IMR-90 (cell line): ENCODE measurements around the gene SPATA31D1. TPM values are rescaled to one million over a fixed set of nuclear protein-coding genes. Genes with fewer than 3 reads are reported as not detected.

Source experiments
- ATAC-seq: fragments of 200-7000 bp; cut with Tn5 transposase; 2 replicates; pipeline ENCODE4 v1.9.1; 2020; ENCODE audit warnings: low read depth, mild to moderate bottlenecking, moderate library complexity
- BruUV-seq: library from RNA; stranded (reverse); fragments of 400-500 nt; replicated peaks from 2 replicates; lab custom pipeline; 2021; lab: Mats Ljungman, UMichigan
- CTCF ChIA-PET: fragments of 300-600 bp; formaldehyde crosslinking; extraction: SDS; loops from one replicate; lab custom pipeline; 2021; ENCODE audit warnings: antibody characterized with exemption; lab: Yijun Ruan, JAX
- POLR2A ChIA-PET: fragments of 300-600 bp; sonication (Branson Sonifier 250); formaldehyde crosslinking; loops from one replicate; lab custom pipeline; 2022; ENCODE audit warnings: antibody characterized with exemption; ENCODE audit not compliant: unreplicated experiment; lab: Charles Lee
- DNase-seq: peaks from one replicate; pipeline ENCODE4 v3.0.0; 2013
- H2AFZ ChIP-seq: replicated peaks from 2 replicates; pipeline ENCODE3; 2013; ENCODE audit warnings: low read length, mild to moderate bottlenecking; ENCODE audit not compliant: poor library complexity
- H2AK5ac ChIP-seq: 2 replicates; pipeline ENCODE4 v1.6.1; 2013; ENCODE audit warnings: low read depth, low read length, inconsistent platforms
- H2AK9ac ChIP-seq: replicated peaks from 2 replicates; pipeline ENCODE3; 2013; ENCODE audit warnings: mild to moderate bottlenecking, low read depth, low read length, moderate library complexity; ENCODE audit not compliant: poor library complexity
- H2BK120ac ChIP-seq: 2 replicates; pipeline ENCODE4 v1.6.1; 2013; ENCODE audit warnings: low read depth, low read length, inconsistent platforms
- H2BK15ac ChIP-seq: 3 replicates; pipeline ENCODE4 v1.6.1; 2013; ENCODE audit warnings: low read depth, low read length, inconsistent platforms
- H2BK20ac ChIP-seq: 2 replicates; pipeline ENCODE4 v1.6.1; 2013; ENCODE audit warnings: low read depth, mild to moderate bottlenecking, inconsistent platforms, low read length, moderate library complexity
- H2BK5ac ChIP-seq: 2 replicates; pipeline ENCODE4 v1.6.1; 2013; ENCODE audit warnings: mild to moderate bottlenecking, low read depth, low read length, inconsistent platforms; ENCODE audit not compliant: poor library complexity, severe bottlenecking
- H3K14ac ChIP-seq: replicated peaks from 2 replicates; pipeline ENCODE4 v1.6.1; 2013; ENCODE audit warnings: low read depth, low read length, inconsistent platforms
- H3K18ac ChIP-seq: 2 replicates; pipeline ENCODE4 v1.6.1; 2013; ENCODE audit warnings: low read depth, low read length, control low read depth
- H3K23ac ChIP-seq: 2 replicates; pipeline ENCODE4 v1.6.1; 2013; ENCODE audit warnings: low read depth, low read length, inconsistent platforms
- H3K27ac ChIP-seq: 2 replicates; pipeline ENCODE4 v1.5.1; 2013; ENCODE audit warnings: mild to moderate bottlenecking, control low read depth, low read length; ENCODE audit not compliant: insufficient read depth
- H3K27me3 ChIP-seq: 2 replicates; pipeline ENCODE4 v1.6.1; 2013; ENCODE audit warnings: low read length; ENCODE audit not compliant: control insufficient read depth, insufficient read depth
- H3K36me3 ChIP-seq: 2 replicates; pipeline ENCODE4 v1.6.1; 2013; ENCODE audit warnings: low read length, mixed read lengths; ENCODE audit not compliant: control insufficient read depth, insufficient read depth
- H3K4ac ChIP-seq: 2 replicates; pipeline ENCODE4 v1.6.1; 2013; ENCODE audit warnings: low read depth, low read length, inconsistent platforms
- H3K4me1 ChIP-seq: 2 replicates; pipeline ENCODE4 v1.6.1; 2013; ENCODE audit warnings: low read length, mixed read lengths; ENCODE audit not compliant: control insufficient read depth, insufficient read depth
- H3K4me2 ChIP-seq: 2 replicates; pipeline ENCODE4 v1.6.1; 2013; ENCODE audit warnings: low read depth, mild to moderate bottlenecking, control low read depth, low read length, moderate library complexity
- H3K4me3 ChIP-seq: 2 replicates; pipeline ENCODE4 v1.5.1; 2013; ENCODE audit warnings: low read depth, mild to moderate bottlenecking, control low read depth, low read length, moderate library complexity; ENCODE audit not compliant: insufficient read depth
- H3K56ac ChIP-seq: 2 replicates; pipeline ENCODE4 v1.6.1; 2013; ENCODE audit warnings: low read length, inconsistent platforms; ENCODE audit not compliant: insufficient read depth; ENCODE audit errors: extremely low read depth
- H3K79me1 ChIP-seq, 2 experiments: 2 replicates each; pipeline ENCODE4 v1.6.1; 2013; ENCODE audit warnings: low read length in 2 of 2, inconsistent platforms in 1 of 2, low read depth in 1 of 2
- H3K9ac ChIP-seq: 2 replicates; pipeline ENCODE4 v1.6.1; 2013; ENCODE audit warnings: low read depth, low read length, control low read depth
- H3K9me1 ChIP-seq: 2 replicates; pipeline ENCODE4 v1.6.1; 2013; ENCODE audit warnings: low read length, inconsistent platforms; ENCODE audit not compliant: insufficient read depth
- H3K9me3 ChIP-seq: 2 replicates; pipeline ENCODE4 v1.6.1; 2013; ENCODE audit warnings: low read length; ENCODE audit not compliant: control insufficient read depth, insufficient read depth
- H4K20me1 ChIP-seq: 2 replicates; pipeline ENCODE4 v1.6.1; 2013; ENCODE audit warnings: low read length, inconsistent platforms; ENCODE audit not compliant: insufficient read depth
- H4K5ac ChIP-seq: 2 replicates; pipeline ENCODE4 v1.6.1; 2013; ENCODE audit warnings: mild to moderate bottlenecking, low read depth, low read length, control low read depth
- H4K8ac ChIP-seq, 2 experiments: 2 replicates each; pipeline ENCODE4 v1.6.1; 2013; ENCODE audit warnings: low read depth in 2 of 2, low read length in 2 of 2, control low read depth in 1 of 2, inconsistent platforms in 1 of 2
- H4K91ac ChIP-seq: 2 replicates; pipeline ENCODE4 v1.6.1; 2013; ENCODE audit warnings: low read depth, low read length, inconsistent platforms; ENCODE audit not compliant: insufficient read depth
- BHLHE40 ChIP-seq: fragments of 150-350 bp; IDR thresholded peaks from 2 replicates; pipeline ENCODE4 v1.6.1; 2016; ENCODE audit warnings: mild to moderate bottlenecking, low read depth, low read length
- CEBPB ChIP-seq: IDR thresholded peaks from 2 replicates; pipeline ENCODE4 v1.6.1; 2012; ENCODE audit warnings: low read depth, low read length, improper control_type of control experiment
- CHD1 ChIP-seq: IDR thresholded peaks from 2 replicates; pipeline ENCODE4 v1.6.1; 2012; ENCODE audit warnings: low read depth, low read length, improper control_type of control experiment
- FOS ChIP-seq: fragments of 150-350 bp; IDR thresholded peaks from 2 replicates; pipeline ENCODE4 v1.6.1; 2016; ENCODE audit warnings: low read depth, low read length
- MAFK ChIP-seq: IDR thresholded peaks from 2 replicates; pipeline ENCODE4 v1.6.1; 2012; ENCODE audit warnings: low read depth, low read length, improper control_type of control experiment
- MAZ ChIP-seq: IDR thresholded peaks from 2 replicates; pipeline ENCODE4 v1.6.1; 2012; ENCODE audit warnings: low read depth, mild to moderate bottlenecking, low read length, improper control_type of control experiment, moderate library complexity, borderline replicate concordance
- MXI1 ChIP-seq: IDR thresholded peaks from 2 replicates; pipeline ENCODE4 v1.6.1; 2012; ENCODE audit warnings: low read depth, mild to moderate bottlenecking, low read length, moderate library complexity, borderline replicate concordance
- NFE2L2 ChIP-seq: fragments of 150-350 bp; IDR thresholded peaks from 2 replicates; pipeline ENCODE4 v1.6.1; 2016; ENCODE audit warnings: low read depth, mild to moderate bottlenecking, low read length
- POLR2A ChIP-seq: IDR thresholded peaks from 2 replicates; pipeline ENCODE4 v1.6.1; 2012; ENCODE audit warnings: mild to moderate bottlenecking, low read depth, low read length
- RAD21 ChIP-seq: IDR thresholded peaks from 2 replicates; pipeline ENCODE4 v1.6.1; 2012; ENCODE audit warnings: low read length, improper control_type of control experiment
- RCOR1 ChIP-seq: IDR thresholded peaks from 2 replicates; pipeline ENCODE4 v1.6.1; 2012; ENCODE audit warnings: mild to moderate bottlenecking, low read length, improper control_type of control experiment; ENCODE audit not compliant: insufficient replicate concordance
- RFX5 ChIP-seq: IDR thresholded peaks from 2 replicates; pipeline ENCODE4 v1.8.0; 2012; ENCODE audit warnings: low read depth, mild to moderate bottlenecking, low read length, moderate library complexity
- SMC3 ChIP-seq: fragments of 150-350 bp; IDR thresholded peaks from 2 replicates; pipeline ENCODE4 v1.6.1; 2016; ENCODE audit warnings: low read depth, mild to moderate bottlenecking, antibody characterized with exemption, low read length, moderate library complexity
- WGBS, 2 experiments: methylation state at CpG; one replicate each; pipeline versions ENCODE4 v1.1.5 to v1.1.7; 2013; ENCODE audit warnings: missing lambda C conversion rate in 2 of 2; ENCODE audit not compliant: insufficient read length in 1 of 2; ENCODE audit errors: extremely low coverage in 2 of 2; 5-methylcytosine and 5-hydroxymethylcytosine counted together
- dilution Hi-C: fragments of 300-500 bp; cut with HindIII; formaldehyde crosslinking; loops from one replicate; pipeline ENCODE4 v1.14.3; 2018; ENCODE audit warnings: low sequenced_read_pairs; ENCODE audit not compliant: unreplicated experiment
- in situ Hi-C: fragments of 300-500 bp; cut with MboI; formaldehyde crosslinking; loops from 3 replicates; pipeline ENCODE4 v1.14.3; 2019; ENCODE audit warnings: low sequenced_read_pairs, inconsistent platforms, mixed read lengths
- intact Hi-C: fragments of 100-400 bp; cut with micrococcal nuclease; formaldehyde crosslinking; loops from 2 replicates; pipeline ENCODE4 v1.10.0; 2022
- polyA plus RNA-seq, 3 experiments: library from polyadenylated mRNA; depleted of rRNA; stranded (reverse); fragments of >200 nt; gene quantifications; 2 replicates each; pipeline ENCODE4 v1.2.3, GENCODE V29; 2012; ENCODE audit warnings: low replicate concordance in 1 of 3
- total RNA-seq: library from RNA; depleted of rRNA; stranded (reverse); fragments of >200 nt; gene quantifications from 2 replicates; pipeline ENCODE4 v1.2.3, GENCODE V29; 2012
- TF ChIP-seq, protein P1 (sequence below): fragments of 150-350 bp; IDR thresholded peaks from 2 replicates; pipeline ENCODE4 v1.6.1; 2016; ENCODE audit warnings: low read depth, mild to moderate bottlenecking, low read length, moderate library complexity, borderline replicate concordance
- TF ChIP-seq, protein P2 (sequence below): conservative IDR thresholded peaks from 2 replicates; pipeline ENCODE4 v1.5.1; 2012; ENCODE audit warnings: mild to moderate bottlenecking, low read depth, low read length, improper control_type of control experiment
- TF ChIP-seq, protein P3 (sequence below): fragments of 150-350 bp; IDR thresholded peaks from 2 replicates; pipeline ENCODE4 v1.6.1; 2017; ENCODE audit warnings: mild to moderate bottlenecking, antibody characterized with exemption, low read length, low read depth

SPATA31D1 gene
- total and polyA plus RNA-seq, 2 of the 4 experiments (the other 2 are of a cell fraction) = not detected

DNA sequence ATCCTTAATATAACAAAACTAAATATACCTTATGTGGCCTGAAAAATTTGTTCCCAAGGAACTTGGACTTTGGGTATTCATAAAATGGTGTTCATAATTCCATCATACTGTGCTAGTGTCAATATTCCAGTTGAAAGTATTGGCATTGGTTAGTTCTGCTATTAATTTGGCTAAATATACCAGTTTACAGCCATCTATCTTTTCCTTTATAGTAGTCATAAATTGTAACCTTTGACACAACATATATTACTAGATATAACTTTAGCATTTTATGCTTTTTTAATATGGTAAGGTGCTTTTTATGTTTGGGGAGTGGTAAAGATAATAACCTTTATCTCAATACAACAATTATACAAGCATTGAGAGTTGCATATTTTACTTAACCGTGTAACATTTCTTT, 23.7 kb downstream of the SPATA31D1 start:
- CTCF ChIA-PET = no interaction called here
- WGBS, 2 experiments = no CpG with 5 or more reads among the region's 1 CpG
- no TSS peak for BruUV-seq

More for the DNA sequence above, 23.7 kb downstream of the SPATA31D1 start:
- intact Hi-C loops = no loop called here
- no peak overlapping the region for H2BK120ac ChIP-seq
- H3K23ac ChIP-seq = no peak overlapping the region
- no peak overlapping the region for H3K18ac ChIP-seq
- H2AFZ ChIP-seq = no peak overlapping the region
- dilution Hi-C loops = no loop called here
- H3K9me3 ChIP-seq = peaks cover 3% of the 10 kb centered on the region; the same call in 1 of the 2 replicates
- no peak overlapping the region for H4K91ac ChIP-seq
- H3K79me1 ChIP-seq = no peaks in the 10 kb centered on the region
- no peak overlapping the region for H3K9ac ChIP-seq
- no peak overlapping the region for H3K27ac ChIP-seq
- H3K56ac ChIP-seq = no peak overlapping the region
- no peak overlapping the region for H3K4me2 ChIP-seq
- H3K4me3 ChIP-seq = no peak overlapping the region
- H2BK5ac ChIP-seq = no peak overlapping the region
- H4K8ac ChIP-seq = no peak overlapping the region
- no peak overlapping the region for H4K5ac ChIP-seq
- no peak overlapping the region for H2BK15ac ChIP-seq
- H2AK5ac ChIP-seq = no peak overlapping the region
- ATAC-seq (no peak), DNase-seq (no peak)
- H3K9me1 ChIP-seq = no peaks in the 10 kb centered on the region
- H2BK20ac ChIP-seq = no peak overlapping the region
- POLR2A ChIA-PET = no interaction called here
- TF ChIP-seq CHD1 (no peak), NFE2L2 (no peak), RFX5 (no peak), POLR2A (no peak), SMC3 (no peak), MAZ (no peak), BHLHE40 (no peak), MAFK (no peak), RCOR1 (no peak), FOS (no peak), RAD21 (no peak), MXI1 (no peak), CEBPB (no peak)
- TF ChIP-seq, protein P1, sequence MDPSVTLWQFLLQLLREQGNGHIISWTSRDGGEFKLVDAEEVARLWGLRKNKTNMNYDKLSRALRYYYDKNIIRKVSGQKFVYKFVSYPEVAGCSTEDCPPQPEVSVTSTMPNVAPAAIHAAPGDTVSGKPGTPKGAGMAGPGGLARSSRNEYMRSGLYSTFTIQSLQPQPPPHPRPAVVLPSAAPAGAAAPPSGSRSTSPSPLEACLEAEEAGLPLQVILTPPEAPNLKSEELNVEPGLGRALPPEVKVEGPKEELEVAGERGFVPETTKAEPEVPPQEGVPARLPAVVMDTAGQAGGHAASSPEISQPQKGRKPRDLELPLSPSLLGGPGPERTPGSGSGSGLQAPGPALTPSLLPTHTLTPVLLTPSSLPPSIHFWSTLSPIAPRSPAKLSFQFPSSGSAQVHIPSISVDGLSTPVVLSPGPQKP = no peak
- TF ChIP-seq, protein P2, sequence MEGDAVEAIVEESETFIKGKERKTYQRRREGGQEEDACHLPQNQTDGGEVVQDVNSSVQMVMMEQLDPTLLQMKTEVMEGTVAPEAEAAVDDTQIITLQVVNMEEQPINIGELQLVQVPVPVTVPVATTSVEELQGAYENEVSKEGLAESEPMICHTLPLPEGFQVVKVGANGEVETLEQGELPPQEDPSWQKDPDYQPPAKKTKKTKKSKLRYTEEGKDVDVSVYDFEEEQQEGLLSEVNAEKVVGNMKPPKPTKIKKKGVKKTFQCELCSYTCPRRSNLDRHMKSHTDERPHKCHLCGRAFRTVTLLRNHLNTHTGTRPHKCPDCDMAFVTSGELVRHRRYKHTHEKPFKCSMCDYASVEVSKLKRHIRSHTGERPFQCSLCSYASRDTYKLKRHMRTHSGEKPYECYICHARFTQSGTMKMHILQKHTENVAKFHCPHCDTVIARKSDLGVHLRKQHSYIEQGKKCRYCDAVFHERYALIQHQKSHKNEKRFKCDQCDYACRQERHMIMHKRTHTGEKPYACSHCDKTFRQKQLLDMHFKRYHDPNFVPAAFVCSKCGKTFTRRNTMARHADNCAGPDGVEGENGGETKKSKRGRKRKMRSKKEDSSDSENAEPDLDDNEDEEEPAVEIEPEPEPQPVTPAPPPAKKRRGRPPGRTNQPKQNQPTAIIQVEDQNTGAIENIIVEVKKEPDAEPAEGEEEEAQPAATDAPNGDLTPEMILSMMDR = no peak
- TF ChIP-seq, protein P3, sequence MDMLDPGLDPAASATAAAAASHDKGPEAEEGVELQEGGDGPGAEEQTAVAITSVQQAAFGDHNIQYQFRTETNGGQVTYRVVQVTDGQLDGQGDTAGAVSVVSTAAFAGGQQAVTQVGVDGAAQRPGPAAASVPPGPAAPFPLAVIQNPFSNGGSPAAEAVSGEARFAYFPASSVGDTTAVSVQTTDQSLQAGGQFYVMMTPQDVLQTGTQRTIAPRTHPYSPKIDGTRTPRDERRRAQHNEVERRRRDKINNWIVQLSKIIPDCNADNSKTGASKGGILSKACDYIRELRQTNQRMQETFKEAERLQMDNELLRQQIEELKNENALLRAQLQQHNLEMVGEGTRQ = no peak
- in situ Hi-C loops = no loop called here
- no peaks in the 10 kb centered on the region for H3K4me1 ChIP-seq
- no peaks in the 10 kb centered on the region for H3K36me3 ChIP-seq
- H2AK9ac ChIP-seq = no peak overlapping the region
- H3K4ac ChIP-seq = no peak overlapping the region
- no peaks in the 10 kb centered on the region for H3K27me3 ChIP-seq
- H3K14ac ChIP-seq = no peak overlapping the region
- no peaks in the 10 kb centered on the region for H4K20me1 ChIP-seq
